Stimulated activated naive CD8-positive, alpha-beta T cell treated with anti-CD3 and anti-CD28 coated beads, Interleukin-15, Interleukin-2, amounts not matched to agents 100 U/mL and 50 U/mL, for 24 hours (primary cell): Measurements from ENCODE around the gene GATD1.
"Not testable (repeated sequence)": the region's sequence is repeated elsewhere in the genome, so short reads cannot be mapped to it uniquely, and the experiment has no call there.

Source experiments
- ATAC-seq: fragments of 150-1000 bp; cut with Tn5 transposase; one replicate; pipeline ENCODE4 v1.10.0; 2021
- DNase-seq: peaks from one replicate; pipeline ENCODE4 v3.0.0; 2021

Gene GATD1

GRCh38 chr11:763549-764321 is 13.6 kb downstream of the GATD1 start:
- DNase-seq: no peak
- no peak for ATAC-seq

- DNase-seq: no peak
Observed at GRCh38 chr11:763073-763463, 14.2 kb downstream of the GATD1 start.

GRCh38 chr11:762421-763072 is 14.7 kb downstream of the GATD1 start:
- peak; percentile 24 for ATAC-seq
- no peak for DNase-seq

More at GRCh38 chr11:763073-763463, 14.2 kb downstream of the GATD1 start:
- ATAC-seq: no peak

GRCh38 chr11:761526-762108 is 15.7 kb downstream of the GATD1 start:
- DNase-seq: no peak
- no peak for ATAC-seq

- no peak for DNase-seq
- no peak for ATAC-seq
Observed at GRCh38 chr11:760236-760635, 17.1 kb downstream of the GATD1 start.

GRCh38 chr11:749731-750130 is 27.6 kb downstream of the GATD1 start:
- DNase-seq (no peak), ATAC-seq (no peak)

GRCh38 chr11:748007-748359 is 29.3 kb downstream of the GATD1 start:
- DNase-seq (no peak), ATAC-seq (no peak)

GRCh38 chr11:747158-748006 is 29.9 kb downstream of the GATD1 start, which contains the start of gene TALDO1:
TSS of gene TALDO1 (plus strand) at chr11:747464. CDS start at chr11:747482, 18 bp downstream.
- ATAC-seq: peak; percentile 94
- peak; percentile 94 for DNase-seq

- DNase-seq (no peak), ATAC-seq (peak; percentile 28)
Observed at GRCh38 chr11:746289-747157, 30.8 kb downstream of the GATD1 start.

- no peak for ATAC-seq
- DNase-seq: no peak
Observed at GRCh38 chr11:745428-745827, 31.9 kb downstream of the GATD1 start.

- ATAC-seq: no peak
- DNase-seq: no peak
Observed at GRCh38 chr11:742571-743201, 34.6 kb downstream of the GATD1 start.

GRCh38 chr11:742156-742546 is 35.1 kb downstream of the GATD1 start:
- DNase-seq (no peak), ATAC-seq (no peak)

GRCh38 chr11:737899-738298 is 39.4 kb downstream of the GATD1 start:
- ATAC-seq, DNase-seq: not testable (repeated sequence)

- ATAC-seq: no peak
- no peak for DNase-seq
Observed at GRCh38 chr11:737366-737765, 39.9 kb downstream of the GATD1 start.

- not testable (repeated sequence) for ATAC-seq, DNase-seq
Observed at GRCh38 chr11:734541-734940, 42.7 kb downstream of the GATD1 start.

- ATAC-seq: no peak
- DNase-seq: no peak
Observed at GRCh38 chr11:733072-733471, 44.2 kb downstream of the GATD1 start.

GRCh38 chr11:729492-730074 is 47.7 kb downstream of the GATD1 start:
- DNase-seq: no peak
- no peak for ATAC-seq

- ATAC-seq: no peak
- DNase-seq: no peak
Observed at GRCh38 chr11:728901-729491, 48.3 kb downstream of the GATD1 start.

- ATAC-seq: peak; percentile 70
- peak; percentile 92 for DNase-seq
Observed at GRCh38 chr11:727859-728748, 49.2 kb downstream of the GATD1 start.
